Activated CD4-positive, alpha-beta T cell treated with anti-CD3 and anti-CD28 coated beads, Interleukin-2, amount 50 U/mL, for 16 hours (primary cell): ENCODE data around the gene WDR35.

Experiments used
- DNase-seq: peaks from one replicate; pipeline ENCODE4 v3.0.0-alpha.2; 2020

The WDR35 gene

GRCh38 chr2:20008703-20009102 is 18.8 kb upstream of the WDR35 start:
- DNase-seq = no peak

GRCh38 chr2:20005891-20006470 is 16.1 kb upstream of the WDR35 start:
- DNase-seq = no peak

GRCh38 chr2:20005067-20005627 is 15.2 kb upstream of the WDR35 start:
- no peak for DNase-seq

DNA sequence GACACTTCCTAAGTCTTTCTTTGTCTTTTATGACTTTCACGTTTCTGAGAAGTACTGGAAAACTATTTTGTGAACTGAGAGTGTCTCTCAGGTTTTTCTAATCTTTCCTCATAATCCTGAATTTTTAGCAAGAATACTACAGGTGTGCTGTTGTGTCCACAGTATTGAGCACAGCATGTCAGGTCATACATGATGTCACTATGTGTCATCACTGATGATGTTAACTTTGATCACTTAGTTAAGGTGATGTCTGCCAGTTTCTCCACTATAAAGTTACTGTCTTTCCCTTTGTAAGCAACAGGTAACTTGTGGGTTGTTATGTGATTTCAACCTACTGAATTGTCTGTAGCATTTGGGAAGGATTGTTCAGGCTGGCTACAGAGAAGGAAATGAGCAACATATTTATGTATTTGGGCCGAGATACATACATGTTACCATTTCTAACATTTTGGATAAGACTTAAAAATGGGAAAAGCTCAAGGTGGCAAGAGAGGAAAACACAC is 11.5 kb upstream of the WDR35 start:
- no peak for DNase-seq

GRCh38 chr2:19993731-19994130 is 3.8 kb upstream of the WDR35 start:
- no peak for DNase-seq

DNA sequence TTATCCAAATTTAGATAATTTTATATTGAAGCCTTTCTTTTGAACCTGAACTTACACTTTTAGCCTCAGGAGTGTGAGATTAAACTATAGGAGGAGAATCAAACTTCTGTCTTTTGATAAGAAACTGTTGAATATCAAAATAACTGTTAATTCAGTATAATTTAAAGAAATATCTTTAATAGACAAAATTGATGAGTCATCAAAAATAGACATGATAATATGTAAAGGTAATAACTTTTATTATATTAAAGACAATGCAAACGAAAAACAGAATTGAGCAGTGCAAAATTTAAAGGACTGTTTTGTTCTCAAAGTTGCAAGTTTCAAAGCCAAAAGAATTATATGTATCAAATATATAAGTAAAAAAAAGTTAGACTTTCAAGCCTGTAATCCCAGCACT is 2.0 kb upstream of the WDR35 start:
- no peak for DNase-seq

- DNase-seq = no peak
Measured at GRCh38 chr2:19990416-19990728, 467 bp upstream of the WDR35 start.

- no peak for DNase-seq
Measured at GRCh38 chr2:19989342-19989666, 601 bp downstream of the WDR35 start.

GRCh38 chr2:19988600-19988999 is 1.3 kb downstream of the WDR35 start:
- DNase-seq = no peak

GRCh38 chr2:19987936-19988335 is 2.0 kb downstream of the WDR35 start:
- no peak for DNase-seq

DNA sequence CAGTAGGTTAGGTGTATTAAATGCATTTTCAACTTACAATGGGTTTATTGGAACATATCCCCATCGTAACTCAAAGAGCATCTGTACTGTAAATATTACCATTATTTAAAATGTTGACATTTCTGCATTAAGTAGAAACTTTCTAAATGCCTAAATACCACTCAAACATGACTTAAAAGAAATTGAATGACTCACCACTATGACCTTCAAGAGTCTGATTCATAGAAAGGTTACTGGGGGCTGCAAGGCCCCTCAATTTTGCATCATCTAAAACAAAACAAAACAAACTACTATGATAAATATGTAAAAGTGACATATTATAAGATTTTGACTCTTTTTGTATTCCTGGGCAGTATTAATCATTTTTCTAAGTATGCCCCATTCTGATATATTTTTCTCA is 7.6 kb downstream of the WDR35 start:
- DNase-seq = no peak

- no peak for DNase-seq
Measured at GRCh38 chr2:19979932-19980331, 10.0 kb downstream of the WDR35 start.

DNA sequence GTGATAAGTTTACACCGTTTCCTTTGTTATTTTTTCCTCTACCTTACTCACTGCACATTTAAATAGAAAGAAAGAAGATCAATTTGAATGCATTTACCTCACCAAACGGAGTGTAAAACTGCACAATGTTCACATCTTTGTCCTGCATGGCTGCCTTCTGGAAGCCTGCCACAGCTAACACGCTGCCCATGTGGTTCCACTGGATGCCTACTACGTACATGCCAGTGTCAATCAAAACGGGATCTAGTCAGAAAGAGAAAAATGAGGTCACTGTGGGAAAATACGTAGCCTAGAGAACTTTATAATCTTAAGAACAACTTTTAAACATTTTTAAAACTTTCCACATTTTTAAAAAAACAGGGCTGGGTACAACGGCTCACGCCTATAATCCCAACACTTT is 16.4 kb downstream of the WDR35 start:
- DNase-seq = no peak

DNA sequence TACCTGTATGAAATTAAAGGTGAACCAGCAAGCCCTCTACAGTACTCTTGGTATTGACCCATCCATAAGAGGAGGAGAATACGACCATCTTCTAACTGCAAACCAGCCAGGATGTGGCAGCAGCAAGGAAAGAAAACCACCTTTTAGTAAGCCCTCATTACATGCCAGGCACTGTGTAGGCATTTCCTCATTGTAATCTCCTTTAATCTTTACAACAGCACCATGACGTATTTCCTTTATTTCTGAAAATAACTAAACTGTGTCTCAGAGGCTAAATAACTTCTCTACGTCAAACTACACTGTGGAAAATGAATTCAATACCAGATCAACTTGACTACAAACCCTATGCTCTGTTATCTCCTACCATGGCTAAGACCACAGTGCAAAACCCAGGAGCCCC is 18.2 kb downstream of the WDR35 start:
- peak; percentile 23 for DNase-seq

GRCh38 chr2:19963386-19963785 is 26.5 kb downstream of the WDR35 start:
- DNase-seq = no peak

GRCh38 chr2:19955544-19956422 is 34.1 kb downstream of the WDR35 start:
- peak; percentile 60 for DNase-seq

DNA sequence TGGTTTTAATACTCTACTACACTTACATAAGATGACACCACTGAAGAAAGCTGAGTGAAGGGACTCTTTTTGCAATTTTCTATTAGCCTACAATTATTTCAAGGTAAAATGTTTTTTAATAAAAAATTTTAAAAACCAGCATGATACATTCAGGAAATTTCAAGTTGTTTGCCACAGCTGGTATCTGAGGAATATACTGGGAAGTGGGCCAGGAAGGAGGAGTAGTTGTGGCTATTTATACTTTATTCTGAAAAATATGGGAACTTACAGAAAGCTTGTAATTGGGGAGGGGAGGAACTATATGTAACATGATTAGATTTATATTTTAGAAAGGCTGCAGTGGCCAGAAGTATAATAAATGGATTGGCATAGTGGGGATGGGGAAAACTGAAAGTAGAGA is 40.8 kb downstream of the WDR35 start:
- DNase-seq = no peak

- DNase-seq = no peak
Measured at GRCh38 chr2:19947184-19947940, 42.5 kb downstream of the WDR35 start.

DNA sequence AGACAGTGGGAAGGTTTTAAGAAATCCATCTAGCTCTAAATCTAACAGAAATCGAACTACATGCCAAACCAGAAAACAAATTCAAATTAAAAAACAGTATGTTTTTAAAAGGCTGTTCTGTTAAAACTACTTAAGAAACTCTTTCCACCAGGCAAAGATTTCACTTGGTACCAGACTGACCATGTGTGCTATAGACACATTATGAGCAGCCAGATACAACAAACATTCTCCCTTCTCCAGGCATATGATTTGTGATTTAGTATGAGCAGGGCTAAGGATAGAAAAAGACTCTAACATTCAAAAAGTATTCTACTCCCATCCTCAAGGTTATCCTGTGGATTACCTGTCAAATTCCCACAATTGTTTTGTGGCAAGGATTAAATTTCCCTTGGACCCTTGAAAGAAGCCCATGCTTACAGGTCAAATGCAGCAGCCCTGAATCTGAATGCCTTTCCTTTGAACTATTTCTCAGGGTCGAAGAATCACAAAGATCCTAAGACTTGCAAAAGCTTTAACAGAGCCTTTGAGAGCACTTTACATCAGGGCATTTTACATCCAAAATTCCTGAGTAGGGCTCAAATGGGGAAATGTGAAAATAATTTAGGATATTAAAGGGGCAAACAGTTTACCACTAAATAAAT is 45.6 kb downstream of the WDR35 start:
- no peak for DNase-seq

GRCh38 chr2:19943189-19943588 is 46.7 kb downstream of the WDR35 start:
- DNase-seq = no peak

GRCh38 chr2:19942199-19942598 is 47.7 kb downstream of the WDR35 start:
- no peak for DNase-seq

- no peak for DNase-seq
Measured at GRCh38 chr2:19937004-19937403, 52.9 kb downstream of the WDR35 start.

DNA sequence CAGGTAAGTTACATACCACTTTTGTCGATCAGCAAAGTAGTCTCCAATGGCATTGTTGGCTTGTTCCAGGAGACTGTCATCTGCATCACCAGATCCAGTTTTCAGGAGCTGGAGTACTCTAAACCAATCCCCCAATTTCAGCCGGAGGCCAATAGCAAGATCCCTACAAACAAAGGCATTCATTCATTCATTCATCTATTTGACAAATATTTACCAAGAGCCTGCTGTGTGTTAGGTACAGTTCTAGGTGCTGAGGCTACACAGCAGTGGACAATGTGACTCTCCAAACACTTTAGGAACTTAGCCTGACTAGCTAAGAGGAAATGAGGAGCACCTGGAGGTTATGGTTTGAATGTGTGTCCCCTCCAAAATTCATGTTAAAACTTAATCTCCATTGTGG is 53.7 kb downstream of the WDR35 start:
- DNase-seq = no peak
